Ascending aorta (tissue), 2 donors: ENCODE measurements around the gene SIX4. TPM values are rescaled to one million over a fixed set of nuclear protein-coding genes. Genes with fewer than 3 reads are reported as not detected.

Source experiments
- DNase-seq, 2 donors: peaks; one replicate each; pipeline ENCODE4 v3.0.0-alpha.2; 2019; ENCODE audit warnings: low spot score in 2 of 2
- H3K27ac ChIP-seq, 2 donors: fragments of 200-600 bp; sonication (generic); one replicate each; pipeline ENCODE4 v1.5.1; 2016 to 2017; ENCODE audit warnings: mild to moderate bottlenecking in 1 of 2
- H3K27me3 ChIP-seq: fragments of 200-600 bp; sonication (generic); one replicate; pipeline ENCODE4 v1.5.1; 2017
- H3K36me3 ChIP-seq, 2 donors: fragments of 200-600 bp; sonication (generic); one replicate each; pipeline ENCODE4 v1.5.1; 2016
- H3K4me1 ChIP-seq, 2 donors: fragments of 200-600 bp; sonication (generic); one replicate each; pipeline ENCODE4 v1.5.1; 2016 to 2017; ENCODE audit warnings: mild to moderate bottlenecking in 1 of 2
- H3K4me3 ChIP-seq, 2 donors: fragments of 200-600 bp; sonication (generic); one replicate each; pipeline ENCODE4 v1.5.1; 2016 to 2017; ENCODE audit warnings: mild to moderate bottlenecking in 1 of 2
- H3K9me3 ChIP-seq, 2 donors: fragments of 200-600 bp; sonication (generic); one replicate each; pipeline ENCODE4 v1.5.1; 2016
- intact Hi-C: fragments of 100-400 bp; cut with DNase I; formaldehyde crosslinking; loops from one replicate; pipeline ENCODE4 v1.15.1; 2023
- total RNA-seq: library from RNA; depleted of rRNA; stranded (reverse); fragments of >200 nt; gene quantifications from one replicate; pipeline ENCODE4 v1.1.0, GENCODE V29; 2016
- TF ChIP-seq, protein P1 (sequence below), 3 experiments: fragments of 200-600 bp in 2 of 3; fragments of 450-650 bp in 1 of 3; sonication (generic) in 2 of 3; IDR thresholded peaks; one replicate each; pipeline ENCODE4 v1.5.1; 2016 to 2019; ENCODE audit warnings: antibody characterized with exemption in 3 of 3, mild to moderate bottlenecking in 1 of 3, moderate library complexity in 1 of 3

Gene SIX4
- total RNA-seq, 1 donor from 2014 or later, result 1.4 TPM

DNA sequence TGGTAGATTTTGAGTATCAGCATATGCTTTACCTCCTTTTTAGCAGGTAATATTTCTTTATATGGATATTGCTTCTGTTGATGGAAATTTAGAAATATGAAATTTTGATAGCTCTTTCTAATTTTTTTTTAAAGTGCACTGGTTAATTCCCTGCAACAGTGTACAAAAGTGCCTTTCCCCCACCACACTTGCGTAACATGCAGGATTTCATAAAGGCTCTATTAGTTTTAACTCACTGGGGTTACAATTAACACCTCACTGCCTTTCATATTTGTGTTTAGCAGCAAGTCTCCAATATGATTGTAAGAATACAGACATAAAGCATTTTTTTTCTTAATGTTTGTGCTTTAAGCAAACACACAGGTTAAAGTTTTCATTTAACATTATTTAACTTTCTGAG is 36.1 kb upstream of the SIX4 start:
- Histone ChIP-seq H3K27me3 (no peaks in the 10 kb centered on the region), H3K9me3 (no peaks in the 10 kb centered on the region), H3K4me1 (peaks cover 3 to 4% of the 10 kb centered on the region in 2 donors), H3K4me3 (no peak overlapping the region), H3K36me3 (no peaks in the 10 kb centered on the region), H3K27ac (no peak overlapping the region)
- TF ChIP-seq, protein P1, sequence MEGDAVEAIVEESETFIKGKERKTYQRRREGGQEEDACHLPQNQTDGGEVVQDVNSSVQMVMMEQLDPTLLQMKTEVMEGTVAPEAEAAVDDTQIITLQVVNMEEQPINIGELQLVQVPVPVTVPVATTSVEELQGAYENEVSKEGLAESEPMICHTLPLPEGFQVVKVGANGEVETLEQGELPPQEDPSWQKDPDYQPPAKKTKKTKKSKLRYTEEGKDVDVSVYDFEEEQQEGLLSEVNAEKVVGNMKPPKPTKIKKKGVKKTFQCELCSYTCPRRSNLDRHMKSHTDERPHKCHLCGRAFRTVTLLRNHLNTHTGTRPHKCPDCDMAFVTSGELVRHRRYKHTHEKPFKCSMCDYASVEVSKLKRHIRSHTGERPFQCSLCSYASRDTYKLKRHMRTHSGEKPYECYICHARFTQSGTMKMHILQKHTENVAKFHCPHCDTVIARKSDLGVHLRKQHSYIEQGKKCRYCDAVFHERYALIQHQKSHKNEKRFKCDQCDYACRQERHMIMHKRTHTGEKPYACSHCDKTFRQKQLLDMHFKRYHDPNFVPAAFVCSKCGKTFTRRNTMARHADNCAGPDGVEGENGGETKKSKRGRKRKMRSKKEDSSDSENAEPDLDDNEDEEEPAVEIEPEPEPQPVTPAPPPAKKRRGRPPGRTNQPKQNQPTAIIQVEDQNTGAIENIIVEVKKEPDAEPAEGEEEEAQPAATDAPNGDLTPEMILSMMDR (IDR thresholded peaks at IDR 0.05), result no peak
- no peak for DNase-seq
- intact Hi-C loops, result no loop called here

DNA sequence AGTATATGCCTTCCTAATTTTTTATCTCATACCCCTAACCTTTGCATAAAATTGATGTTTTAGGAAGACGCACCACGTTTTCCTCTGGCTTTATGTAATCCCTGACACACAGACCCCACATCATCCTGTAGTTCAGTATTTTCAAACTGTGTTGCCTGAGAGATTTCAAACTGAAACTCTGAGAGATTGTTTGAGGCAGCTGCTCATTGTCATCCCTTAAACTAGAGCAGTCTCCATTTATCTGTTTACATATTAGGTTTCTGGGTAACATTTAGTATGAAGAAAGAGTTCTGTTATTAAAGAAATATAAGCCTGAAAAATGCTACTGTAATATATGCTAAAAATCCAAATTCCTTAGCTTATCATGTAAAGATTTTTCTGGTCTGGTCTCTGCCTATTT is 34.7 kb upstream of the SIX4 start:
- no peaks in the 10 kb centered on the region for H3K36me3 ChIP-seq
- no peak overlapping the region for H3K27ac ChIP-seq
- no peak overlapping the region for H3K4me3 ChIP-seq
- peaks cover 3 to 4% of the 10 kb centered on the region in 2 donors for H3K4me1 ChIP-seq
- intact Hi-C loops, result no loop called here
- TF ChIP-seq, protein P1 (IDR thresholded peaks at IDR 0.05), result no peak
- no peaks in the 10 kb centered on the region for H3K27me3 ChIP-seq
- H3K9me3 ChIP-seq, result no peaks in the 10 kb centered on the region
- DNase-seq, result no peak

DNA sequence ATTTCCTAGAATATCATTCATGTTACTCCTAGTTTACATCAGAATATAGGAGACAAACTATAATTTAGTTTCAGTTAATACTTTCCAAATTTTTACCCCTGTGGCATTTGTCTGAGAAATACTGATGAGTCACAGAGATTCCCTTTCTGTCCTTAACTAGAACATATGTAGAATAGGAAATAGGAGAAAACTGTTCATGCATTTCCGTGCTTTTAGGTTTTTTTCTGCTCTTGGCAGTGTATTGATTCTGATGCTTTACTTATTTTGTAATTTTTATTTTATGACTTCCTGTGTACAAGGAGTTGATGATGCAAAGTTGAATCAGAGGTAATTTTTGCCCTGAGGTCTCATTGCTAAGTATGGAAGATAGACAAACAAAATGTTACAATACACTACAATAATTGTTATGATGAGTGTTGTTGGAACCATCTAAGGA is 33.4 kb upstream of the SIX4 start:
- no peak overlapping the region for H3K27ac ChIP-seq
- H3K9me3 ChIP-seq, result no peaks in the 10 kb centered on the region
- no peaks in the 10 kb centered on the region for H3K36me3 ChIP-seq
- intact Hi-C loops, result no loop called here
- TF ChIP-seq, protein P1 (IDR thresholded peaks at IDR 0.05), result no peak
- peaks cover 3 to 4% of the 10 kb centered on the region in 2 donors for H3K4me1 ChIP-seq
- no peaks in the 10 kb centered on the region for H3K27me3 ChIP-seq
- no peak overlapping the region for H3K4me3 ChIP-seq
- DNase-seq, result no peak

DNA sequence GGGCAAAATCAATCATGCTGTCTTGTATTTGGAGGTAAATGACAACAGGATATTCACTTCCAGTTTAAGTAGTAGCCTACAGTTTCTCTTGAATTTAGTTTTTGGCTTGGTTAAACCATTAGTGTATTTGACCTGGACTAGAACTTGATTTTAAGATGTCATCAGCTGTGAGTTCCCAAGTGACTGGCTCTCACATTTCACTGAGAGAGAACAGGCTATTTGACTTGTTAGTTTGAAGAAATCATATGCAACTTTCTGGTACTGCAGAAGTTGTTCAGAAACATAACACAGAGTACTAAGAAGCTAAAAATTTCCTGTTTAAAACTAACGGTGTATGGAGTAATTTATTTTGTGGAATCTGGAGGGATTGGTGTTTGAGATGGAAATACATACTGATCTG is 32.7 kb upstream of the SIX4 start:
- TF ChIP-seq, protein P1 (IDR thresholded peaks at IDR 0.05), result no peak
- no peaks in the 10 kb centered on the region for H3K36me3 ChIP-seq
- no peak overlapping the region for H3K4me3 ChIP-seq
- no peak for DNase-seq
- no peak overlapping the region for H3K27ac ChIP-seq
- H3K4me1 ChIP-seq, result peaks cover 3 to 4% of the 10 kb centered on the region in 2 donors
- H3K27me3 ChIP-seq, result no peaks in the 10 kb centered on the region
- intact Hi-C loops, result no loop called here
- H3K9me3 ChIP-seq, result no peaks in the 10 kb centered on the region

DNA sequence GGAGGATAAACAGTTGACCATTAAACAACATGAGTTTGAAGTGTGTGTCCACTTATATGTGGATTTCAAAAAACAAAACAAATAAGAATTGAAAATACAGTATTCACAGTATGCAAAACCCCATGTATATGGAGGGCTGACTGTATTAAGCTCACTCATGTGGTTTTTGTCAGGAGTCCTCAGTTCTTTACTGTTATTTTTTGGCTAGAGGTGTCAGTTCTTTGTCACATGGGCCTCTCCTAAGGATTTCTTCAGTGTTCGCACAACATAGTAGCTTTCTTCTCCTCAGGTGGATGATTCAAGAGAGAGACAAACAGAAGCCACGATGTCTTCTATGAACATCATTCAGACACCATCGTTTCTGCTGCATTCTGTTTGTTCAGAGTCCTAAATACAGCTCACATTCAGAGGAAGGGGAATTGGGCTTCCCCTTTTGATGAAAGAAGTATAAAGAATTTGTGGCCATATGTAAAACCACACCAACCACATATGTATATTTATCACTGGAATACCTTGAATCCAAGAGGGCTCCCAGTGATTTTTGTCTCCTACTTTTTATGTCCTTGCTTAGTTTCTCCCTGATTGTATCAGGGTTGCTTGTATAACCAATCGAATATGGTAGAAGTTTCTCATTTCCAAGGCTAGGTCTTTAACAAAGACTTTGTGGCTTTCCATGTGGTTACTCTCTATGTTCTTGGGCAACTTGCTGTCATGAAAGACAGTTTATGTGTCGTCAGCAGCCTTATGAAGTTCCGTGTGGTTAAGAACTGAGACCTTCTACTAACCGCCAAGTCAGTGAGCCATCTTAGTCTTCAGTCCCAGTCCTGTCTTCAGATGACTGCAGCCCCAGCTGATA is 29.3 kb upstream of the SIX4 start:
- H3K4me3 ChIP-seq, result no peak overlapping the region
- H3K27me3 ChIP-seq, result no peaks in the 10 kb centered on the region
- H3K4me1 ChIP-seq, result peaks cover 3 to 4% of the 10 kb centered on the region in 2 donors
- DNase-seq, result no peak
- intact Hi-C loops, result no loop called here
- TF ChIP-seq, protein P1 (IDR thresholded peaks at IDR 0.05), result no peak
- no peaks in the 10 kb centered on the region for H3K36me3 ChIP-seq
- no peak overlapping the region for H3K27ac ChIP-seq
- no peaks in the 10 kb centered on the region for H3K9me3 ChIP-seq
